IPS DF 19.7 (cell line): ENCODE measurements around the gene HSPA5.
A peak's percentile ranks its signal among the peaks of the same experiment; 100 is the strongest.
"Not testable (repeated sequence)": the region's sequence is repeated elsewhere in the genome, so short reads cannot be mapped to it uniquely, and the experiment has no call there.

Source experiments
- DNase-seq: peaks from one replicate; pipeline ENCODE4 v3.0.0-alpha.2; 2013; ENCODE audit warnings: low read depth, low spot score

The HSPA5 gene

GRCh38 chr9:125241000-125241862, at the start of gene HSPA5:
HSPA5 (minus strand) TSS chr9:125241343; CDS start chr9:125241126, 217 bp downstream.
- peak; percentile 99 for DNase-seq

GRCh38 chr9:125286935-125287433, 45.8 kb upstream of the HSPA5 start:
- DNase-seq: not testable (repeated sequence)

- no peak for DNase-seq
These were observed 43.7 kb upstream of the HSPA5 start for GRCh38 chr9:125284855-125285254.

- no peak for DNase-seq
These were observed 39.8 kb upstream of the HSPA5 start for GRCh38 chr9:125280945-125281344.

- no peak for DNase-seq
These were observed 36.3 kb upstream of the HSPA5 start for GRCh38 chr9:125277411-125277810.

GRCh38 chr9:125276771-125277170, 35.6 kb upstream of the HSPA5 start:
- no peak for DNase-seq

- DNase-seq: no peak
These were observed 31.6 kb upstream of the HSPA5 start for GRCh38 chr9:125272697-125273096.

GRCh38 chr9:125271081-125271480, 29.9 kb upstream of the HSPA5 start:
- no peak for DNase-seq

GRCh38 chr9:125269014-125269397, 27.9 kb upstream of the HSPA5 start:
- no peak for DNase-seq

- DNase-seq: no peak
These were observed 27.4 kb upstream of the HSPA5 start for GRCh38 chr9:125268394-125269013.

- DNase-seq: not testable (repeated sequence)
These were observed 22.9 kb upstream of the HSPA5 start for GRCh38 chr9:125264068-125264467.

GRCh38 chr9:125262294-125262991, 21.3 kb upstream of the HSPA5 start:
- no peak for DNase-seq

- peak; percentile 75 for DNase-seq
These were observed 20.6 kb upstream of the HSPA5 start, which contains the start of gene GAPVD1 for GRCh38 chr9:125261501-125262293. GAPVD1 (plus strand) TSS chr9:125261826; CDS start chr9:125298922, 37,096 bp downstream.

GRCh38 chr9:125260561-125260960, 19.4 kb upstream of the HSPA5 start:
- DNase-seq: no peak

- DNase-seq: no peak
These were observed 17.8 kb upstream of the HSPA5 start for GRCh38 chr9:125258832-125259534.

GRCh38 chr9:125258160-125258785, 17.1 kb upstream of the HSPA5 start:
- no peak for DNase-seq

GRCh38 chr9:125255781-125256391, 14.7 kb upstream of the HSPA5 start:
- DNase-seq: no peak

GRCh38 chr9:125254231-125254630, 13.1 kb upstream of the HSPA5 start:
- DNase-seq: no peak

- no peak for DNase-seq
These were observed 5.1 kb upstream of the HSPA5 start for GRCh38 chr9:125246261-125246667.

- no peak for DNase-seq
These were observed 2.7 kb upstream of the HSPA5 start for GRCh38 chr9:125243792-125244260.
